Naive thymus-derived CD8-positive, alpha-beta T cell (primary cell): ENCODE results near the gene RTN4RL2. TPM values are rescaled to one million over a fixed set of nuclear protein-coding genes. Genes with fewer than 3 reads are reported as not detected.
A peak's percentile ranks its signal among the peaks of the same experiment; 100 is the strongest.

Experiments
- ATAC-seq, 2 donors: fragments of 150-1000 bp; cut with Tn5 transposase in 1 of 2; sonication (Bioruptor Pico), chemical (Tn5 transposase) in 1 of 2; 1 replicate in 1 of 2; 2 replicates in 1 of 2; pipeline ENCODE4 v1.10.0; 2021; ENCODE audit warnings: mild to moderate bottlenecking in 2 of 2, moderate library complexity in 2 of 2
- POLR2A ChIA-PET: fragments of 350-600 bp; sonication (Branson Sonifier 250); formaldehyde crosslinking; loops from one replicate; lab custom pipeline; 2021; ENCODE audit warnings: antibody characterized with exemption; lab: Charles Lee
- DNase-seq, 10 donors: peaks; one replicate each; pipeline versions ENCODE4 v3.0.0 to v3.0.0-alpha.2; 2020 to 2022
- H3K27ac Mint-ChIP-seq, 10 donors: one replicate each; pipeline ENCODE4 v1.8.0; 2020 to 2022; ENCODE audit warnings: mild to moderate bottlenecking in 10 of 10, mixed read lengths in 10 of 10, moderate library complexity in 4 of 10, inconsistent platforms in 1 of 10
- H3K27me3 Mint-ChIP-seq, 5 donors: one replicate each; pipeline ENCODE4 v1.8.0; 2021 to 2022; ENCODE audit warnings: mixed read lengths in 5 of 5
- H3K36me3 Mint-ChIP-seq, 3 donors: one replicate each; pipeline ENCODE4 v1.8.0; 2020 to 2022; ENCODE audit warnings: mixed read lengths in 3 of 3, mild to moderate bottlenecking in 2 of 3, inconsistent platforms in 1 of 3
- H3K4me1 Mint-ChIP-seq, 4 donors: one replicate each; pipeline ENCODE4 v1.8.0; 2021 to 2022; ENCODE audit warnings: mixed read lengths in 4 of 4
- H3K4me3 Mint-ChIP-seq, 10 donors: one replicate each; pipeline ENCODE4 v1.8.0; 2020 to 2022; ENCODE audit warnings: mild to moderate bottlenecking in 10 of 10, mixed read lengths in 10 of 10, moderate library complexity in 6 of 10, inconsistent platforms in 1 of 10
- H3K9me3 Mint-ChIP-seq, 9 donors: one replicate each; pipeline ENCODE4 v1.8.0; 2020 to 2022; ENCODE audit warnings: mixed read lengths in 9 of 9, mild to moderate bottlenecking in 3 of 9, inconsistent platforms in 1 of 9, moderate library complexity in 1 of 9
- polyA plus RNA-seq, 3 donors: library from polyadenylated mRNA; unstranded; fragments of 300-500 nt; fragmentation: Illumina TruSeq; gene quantifications; one replicate each; pipeline ENCODE4 v1.2.3, GENCODE V29; 2021
- total RNA-seq, 8 experiments: library from RNA in 2 of 8; stranded (reverse) in 2 of 8; gene quantifications; one replicate each; pipeline ENCODE4 v1.2.3 and lab custom pipeline; 2021 to 2026

The RTN4RL2 gene
- total and polyA plus RNA-seq, 5 experiments from 2014 or later, result 0.09 to 0.21 TPM; not detected in 3

- DNase-seq, result peak in 1 of 10 donors; percentile 62
- Mint-ChIP-seq H3K27ac (peak overlapping the region; percentile 44 to 92 (median 72)), H3K27me3 (no peaks in the 10 kb centered on the region), H3K4me3 (peak overlapping the region in 9 of 10 donors; percentile 29 to 99 (median 96)), H3K9me3 (no peaks in the 10 kb centered on the region), H3K4me1 (peaks cover 20 to 41% (median 35%) of the 10 kb centered on the region in 4 donors), H3K36me3 (peaks cover 0 to 6% (median 0%) of the 10 kb centered on the region in 3 donors)
- ATAC-seq, result no peak
- POLR2A ChIA-PET, result interaction anchor here (1.2 kb wide), 1 partner anchor 36 kb away, joined by 3 read pairs; no protein-coding TSS in a partner anchor
Measured at GRCh38 chr11:57512646-57513451, 52.5 kb downstream of the RTN4RL2 start.

GRCh38 chr11:57513452-57513795 lies 53.1 kb downstream of the RTN4RL2 start:
- H3K36me3 Mint-ChIP-seq, result peaks cover 0 to 2% (median 0%) of the 10 kb centered on the region in 3 donors
- peaks cover 18 to 41% (median 35%) of the 10 kb centered on the region in 4 donors for H3K4me1 Mint-ChIP-seq
- ATAC-seq (no peak), DNase-seq (peak in 1 of 10 donors; percentile 21)
- H3K27ac Mint-ChIP-seq, result peak overlapping the region in 9 of 10 donors; percentile 63 to 92 (median 70)
- H3K9me3 Mint-ChIP-seq, result no peaks in the 10 kb centered on the region
- H3K4me3 Mint-ChIP-seq, result peak overlapping the region; percentile 58 to 99 (median 96)
- POLR2A ChIA-PET, result interaction anchor here (1.2 kb wide), 1 partner anchor 37 kb away, joined by 3 read pairs; no protein-coding TSS in a partner anchor
- H3K27me3 Mint-ChIP-seq, result no peaks in the 10 kb centered on the region

- ATAC-seq (peak; percentile 61 to 62), DNase-seq (peak in 6 of 10 donors; percentile 20 to 61 (median 38))
- H3K9me3 Mint-ChIP-seq, result no peaks in the 10 kb centered on the region
- H3K27ac Mint-ChIP-seq, result peak overlapping the region; percentile 63 to 92 (median 78)
- POLR2A ChIA-PET, result interaction anchor here (0.9 to 3.6 kb wide), 9 partner anchors 9 to 178 kb away, joined by 3 to 21 read pairs (median 5); partner anchors contain the start of genes RTN4RL2 and SSRP1
- H3K4me1 Mint-ChIP-seq, result peaks cover 18 to 41% (median 35%) of the 10 kb centered on the region in 4 donors
- H3K36me3 Mint-ChIP-seq, result peaks cover 0 to 2% (median 0%) of the 10 kb centered on the region in 3 donors
- peak overlapping the region; percentile 95 to 99 (median 98) for H3K4me3 Mint-ChIP-seq
- no peaks in the 10 kb centered on the region for H3K27me3 Mint-ChIP-seq
Measured at GRCh38 chr11:57513911-57514537, 53.7 kb downstream of the RTN4RL2 start.

DNA sequence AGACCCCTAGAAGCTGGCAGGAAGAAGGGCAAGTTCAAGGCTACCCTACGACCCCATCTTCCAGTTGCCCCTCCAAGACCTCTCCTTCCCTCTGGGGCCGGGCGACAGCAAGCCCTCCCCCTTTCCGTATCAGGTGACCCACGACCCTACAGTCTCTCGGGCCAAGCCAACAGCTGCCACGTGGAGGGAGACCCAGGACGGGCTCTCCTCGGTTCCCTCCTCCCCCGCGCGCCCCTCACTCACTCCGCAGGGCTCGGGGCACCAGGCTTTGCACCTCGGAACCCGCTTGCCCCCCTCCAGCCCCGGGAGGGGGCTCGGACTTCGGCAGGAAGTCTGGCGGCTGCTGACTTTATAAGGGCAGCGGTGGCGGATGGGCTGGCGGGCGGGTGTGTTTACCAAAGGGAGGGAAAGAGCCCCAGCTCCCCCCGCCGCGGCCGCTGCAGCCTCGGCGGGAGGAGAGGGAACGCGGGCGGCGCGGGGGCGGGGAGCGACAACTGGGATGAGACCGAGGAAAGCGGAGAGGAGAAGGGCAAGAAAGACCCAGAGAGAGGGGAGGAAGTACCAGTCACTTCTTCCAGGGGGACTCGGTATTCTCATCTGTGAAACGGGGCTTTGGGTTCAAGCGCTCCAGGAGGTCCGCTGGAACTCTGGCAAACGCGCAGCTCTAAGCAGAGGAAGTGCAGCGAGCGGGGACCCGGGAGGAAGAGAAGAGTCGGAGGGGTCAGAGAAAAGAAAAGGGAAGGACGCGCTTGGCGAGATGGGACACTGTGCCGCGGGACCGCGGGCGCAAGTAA lies 54.4 kb downstream of the RTN4RL2 start:
- peaks cover 18 to 41% (median 35%) of the 10 kb centered on the region in 4 donors for H3K4me1 Mint-ChIP-seq

GRCh38 chr11:57515332-57516060 lies 55.2 kb downstream of the RTN4RL2 start, which contains the start of gene SLC43A1:
Gene SLC43A1, minus strand, starts transcription at chr11:57515702. Its CDS starts 1,591 bp downstream, at chr11:57514111.
- ATAC-seq (peak; percentile 27 to 37), DNase-seq (peak in 5 of 10 donors; percentile 12 to 59 (median 14))
- no peaks in the 10 kb centered on the region for H3K9me3 Mint-ChIP-seq
- peak within 1 kb of the TSS; percentile 95 to 99 (median 98) for H3K4me3 Mint-ChIP-seq
- H3K27me3 Mint-ChIP-seq, result no peaks in the 10 kb centered on the region
- peak within 1 kb of the TSS; percentile 83 to 95 (median 91) for H3K27ac Mint-ChIP-seq
- POLR2A ChIA-PET, result interaction anchor here (0.6 to 3.6 kb wide), 16 partner anchors 9 to 1053 kb away, joined by 3 to 21 read pairs (median 3); partner anchors contain the start of genes MED19, RTN4RL2, SELENOH and TIMM10
- no peaks in the 10 kb centered on the region for H3K36me3 Mint-ChIP-seq
- peaks cover 18 to 41% (median 34%) of the 10 kb centered on the region in 4 donors for H3K4me1 Mint-ChIP-seq

More for the DNA sequence above, 54.4 kb downstream of the RTN4RL2 start:
- POLR2A ChIA-PET, result interaction anchor here (0.6 to 3.6 kb wide), 16 partner anchors 9 to 1054 kb away, joined by 3 to 21 read pairs (median 3); partner anchors contain the start of genes MED19, RTN4RL2, SELENOH and SSRP1
- Mint-ChIP-seq H3K9me3 (no peaks in the 10 kb centered on the region), H3K36me3 (peaks cover 0 to 2% (median 0%) of the 10 kb centered on the region in 3 donors), H3K27ac (peak overlapping the region; percentile 79 to 92 (median 89)), H3K4me3 (peak overlapping the region; percentile 95 to 99 (median 98)), H3K27me3 (no peaks in the 10 kb centered on the region)
- peak; percentile 54 to 69 for ATAC-seq
- peak in 9 of 10 donors; percentile 24 to 78 (median 42) for DNase-seq

DNA sequence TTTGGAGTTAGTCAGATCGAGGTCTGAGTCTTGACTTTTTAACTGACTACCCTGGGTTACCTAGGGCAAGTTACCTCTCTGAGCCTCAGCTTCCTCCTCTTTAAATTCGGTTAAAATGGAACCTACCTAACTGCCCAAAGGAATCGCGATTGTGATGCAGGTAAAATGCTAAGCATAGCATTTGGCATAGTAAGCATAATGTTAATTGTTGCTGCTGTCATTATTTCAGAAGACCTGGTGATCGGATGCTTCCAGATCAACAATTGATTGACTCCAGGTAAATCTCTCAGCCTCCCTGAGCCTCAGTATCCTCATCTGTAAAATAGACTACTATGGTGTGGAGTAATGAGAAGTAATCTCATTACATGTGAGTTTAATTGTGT lies 55.7 kb downstream of the RTN4RL2 start:
- Mint-ChIP-seq H3K4me3 (peak overlapping the region; percentile 89 to 99 (median 98)), H3K36me3 (no peaks in the 10 kb centered on the region), H3K4me1 (peaks cover 18 to 41% (median 34%) of the 10 kb centered on the region in 4 donors), H3K9me3 (no peaks in the 10 kb centered on the region), H3K27ac (peak overlapping the region; percentile 25 to 95 (median 84)), H3K27me3 (no peaks in the 10 kb centered on the region)
- ATAC-seq, result peak in 1 of 2 donors; percentile 1
- POLR2A ChIA-PET, result interaction anchor here (0.7 to 3.6 kb wide), 10 partner anchors 8 to 225 kb away, joined by 3 to 21 read pairs (median 3); partner anchors contain the start of genes MED19, RTN4RL2, SELENOH and TIMM10
- no peak for DNase-seq

DNA sequence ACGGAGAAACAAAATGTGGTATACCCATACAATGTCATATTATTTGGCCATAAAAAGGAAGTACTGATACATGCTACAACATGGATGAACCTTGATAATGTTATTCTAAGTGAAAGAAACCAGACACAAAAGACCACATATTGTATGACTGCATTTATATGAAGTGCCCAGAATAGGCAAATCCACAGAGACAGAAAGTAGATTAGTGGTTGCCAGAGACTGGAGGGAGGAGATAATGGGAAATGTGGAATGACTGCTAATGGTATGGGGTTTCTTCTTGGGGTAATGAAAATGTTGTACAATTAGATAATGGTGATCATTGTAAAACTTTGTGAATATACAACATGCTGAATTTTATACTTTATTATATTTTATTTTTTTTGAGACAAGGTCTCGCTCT lies 60.8 kb downstream of the RTN4RL2 start:
- no peak for DNase-seq
- Mint-ChIP-seq H3K27ac (peak overlapping the region in 1 of 10 donors; percentile 44), H3K4me1 (peaks cover under 1 to 5% (median 2%) of the 10 kb centered on the region in 4 donors), H3K4me3 (no peak overlapping the region), H3K36me3 (no peaks in the 10 kb centered on the region), H3K27me3 (no peaks in the 10 kb centered on the region), H3K9me3 (no peaks in the 10 kb centered on the region)
- ATAC-seq, result no peak
- POLR2A ChIA-PET, result interaction anchor here (0.6 kb wide), 1 partner anchor 55 kb away, joined by 4 read pairs; no protein-coding TSS in a partner anchor

- Mint-ChIP-seq H3K4me1 (peaks cover 4 to 12% (median 10%) of the 10 kb centered on the region in 4 donors), H3K36me3 (peaks cover 0 to under 1% (median 0%) of the 10 kb centered on the region in 3 donors), H3K9me3 (no peaks in the 10 kb centered on the region), H3K27me3 (no peaks in the 10 kb centered on the region), H3K4me3 (no peak overlapping the region), H3K27ac (peak overlapping the region in 1 of 10 donors; percentile 37)
- POLR2A ChIA-PET, result interaction anchor here (0.7 to 2.0 kb wide), 2 partner anchors 8 to 60 kb away, joined by 3 to 9 read pairs; partner anchors contain the start of gene SLC43A1
- DNase-seq (no peak), ATAC-seq (no peak)
Measured at GRCh38 chr11:57523419-57523818, 63.1 kb downstream of the RTN4RL2 start.
